HG02852 (cell line): ENCODE data around the gene SRPX.

Experiments
- ATAC-seq: cut with Tn5 transposase; IDR thresholded peaks from one replicate; pipeline ENCODE4 v1.9.1; 2021; ENCODE audit warnings: mild to moderate bottlenecking, moderate library complexity; ENCODE audit not compliant: unreplicated experiment

SRPX gene

DNA sequence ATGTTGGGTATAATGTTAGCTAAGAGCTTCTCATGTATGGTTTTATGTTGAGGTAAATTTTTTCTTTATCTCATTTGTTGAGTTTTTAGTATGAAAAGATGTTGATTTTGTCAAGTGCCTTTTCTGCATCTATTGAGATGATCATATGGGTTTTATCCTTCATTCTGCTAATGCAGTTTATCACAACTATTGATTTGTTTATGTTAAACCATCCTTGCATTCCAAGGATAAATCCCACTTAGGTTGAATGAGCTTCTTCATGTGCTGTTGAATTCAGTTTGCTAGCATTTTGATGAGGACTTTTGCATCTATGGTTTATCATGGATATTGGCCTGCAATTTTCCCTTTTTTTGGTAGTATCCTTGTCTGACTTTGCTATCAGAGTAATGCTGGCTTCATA, 121.0 kb downstream of the SRPX start:
- no peak for ATAC-seq
